ENCODE data around the gene DTWD2. TPM values are rescaled to one million over a fixed set of nuclear protein-coding genes. Genes with fewer than 3 reads are reported as not detected.

The DTWD2 gene
- total RNA-seq, 1 experiment from 2014 or later = 10.0 TPM

DNA sequence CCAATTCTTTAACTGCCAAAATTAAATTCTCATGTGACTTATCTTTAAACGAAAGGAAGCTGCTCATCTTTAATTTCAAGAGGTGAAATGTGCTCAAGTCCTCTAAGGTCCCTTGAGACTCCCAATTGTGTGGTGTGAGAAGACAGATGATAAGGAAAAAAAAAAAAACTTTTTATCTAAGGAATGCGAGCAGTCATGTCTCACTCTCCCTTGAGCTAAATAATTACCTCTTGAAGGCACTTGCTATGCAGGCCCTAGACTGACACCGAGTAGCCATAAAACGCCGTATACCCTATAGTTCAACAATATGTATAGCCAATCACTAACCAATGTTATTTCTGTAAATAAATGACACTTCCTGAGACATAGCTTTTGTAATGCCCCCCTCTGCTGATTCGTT is 1.5 kb upstream of the DTWD2 start:
- ChIA-PET POLR2A (no interaction called here), CTCF (interaction anchor here (2.3 kb wide), 1 partner anchor 422 kb away, joined by 11 read pairs; no protein-coding TSS in a partner anchor)
- no peaks in the 10 kb centered on the region for H3K27me3 ChIP-seq (ENCODE audit: control insufficient read depth, insufficient read depth, low read length)
- DNase-seq (ENCODE audit: low read depth, low spot score) (no peak), ATAC-seq (no peak)
- BruUV-seq (replicated peaks) = no TSS peak
- intact Hi-C loops (cut with micrococcal nuclease; ENCODE audit: unreplicated experiment) = loop anchor here (10.0 kb wide), 1 partner anchor 275 kb away; no protein-coding TSS in a partner anchor
- TF ChIP-seq, protein P1, sequence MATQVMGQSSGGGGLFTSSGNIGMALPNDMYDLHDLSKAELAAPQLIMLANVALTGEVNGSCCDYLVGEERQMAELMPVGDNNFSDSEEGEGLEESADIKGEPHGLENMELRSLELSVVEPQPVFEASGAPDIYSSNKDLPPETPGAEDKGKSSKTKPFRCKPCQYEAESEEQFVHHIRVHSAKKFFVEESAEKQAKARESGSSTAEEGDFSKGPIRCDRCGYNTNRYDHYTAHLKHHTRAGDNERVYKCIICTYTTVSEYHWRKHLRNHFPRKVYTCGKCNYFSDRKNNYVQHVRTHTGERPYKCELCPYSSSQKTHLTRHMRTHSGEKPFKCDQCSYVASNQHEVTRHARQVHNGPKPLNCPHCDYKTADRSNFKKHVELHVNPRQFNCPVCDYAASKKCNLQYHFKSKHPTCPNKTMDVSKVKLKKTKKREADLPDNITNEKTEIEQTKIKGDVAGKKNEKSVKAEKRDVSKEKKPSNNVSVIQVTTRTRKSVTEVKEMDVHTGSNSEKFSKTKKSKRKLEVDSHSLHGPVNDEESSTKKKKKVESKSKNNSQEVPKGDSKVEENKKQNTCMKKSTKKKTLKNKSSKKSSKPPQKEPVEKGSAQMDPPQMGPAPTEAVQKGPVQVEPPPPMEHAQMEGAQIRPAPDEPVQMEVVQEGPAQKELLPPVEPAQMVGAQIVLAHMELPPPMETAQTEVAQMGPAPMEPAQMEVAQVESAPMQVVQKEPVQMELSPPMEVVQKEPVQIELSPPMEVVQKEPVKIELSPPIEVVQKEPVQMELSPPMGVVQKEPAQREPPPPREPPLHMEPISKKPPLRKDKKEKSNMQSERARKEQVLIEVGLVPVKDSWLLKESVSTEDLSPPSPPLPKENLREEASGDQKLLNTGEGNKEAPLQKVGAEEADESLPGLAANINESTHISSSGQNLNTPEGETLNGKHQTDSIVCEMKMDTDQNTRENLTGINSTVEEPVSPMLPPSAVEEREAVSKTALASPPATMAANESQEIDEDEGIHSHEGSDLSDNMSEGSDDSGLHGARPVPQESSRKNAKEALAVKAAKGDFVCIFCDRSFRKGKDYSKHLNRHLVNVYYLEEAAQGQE (IDR thresholded peaks at IDR 0.05; ENCODE audit: insufficient read depth in 1 of 2, low read depth in 2 of 2, low read length in 1 of 2) = no peak
- TF ChIP-seq POLR2AphosphoS5 (IDR thresholded peaks at IDR 0.05; ENCODE audit: low read depth, low read length) = no peak
- H3K4me1 ChIP-seq (ENCODE audit: control insufficient read depth, insufficient read depth, low read length) = peaks cover 4% of the 10 kb centered on the region; the same call in 1 of the 2 replicates
- no peak overlapping the region for H3K27ac ChIP-seq (ENCODE audit: low read length)
- in situ Hi-C loops (cut with HindIII; ENCODE audit: low pct_unique_long_range_greater_than_20kb, low sequenced_read_pairs) = no loop called here
- no peak overlapping the region for H3K4me3 ChIP-seq (ENCODE audit: low read depth in 2 of 2, low read length in 2 of 2)
- no peaks in the 10 kb centered on the region for H3K36me3 ChIP-seq (ENCODE audit: control insufficient read depth, insufficient read depth, low read length)
- no peaks in the 10 kb centered on the region for H3K9me3 ChIP-seq (ENCODE audit: control insufficient read depth, insufficient read depth, low read depth, low read length)

DNA sequence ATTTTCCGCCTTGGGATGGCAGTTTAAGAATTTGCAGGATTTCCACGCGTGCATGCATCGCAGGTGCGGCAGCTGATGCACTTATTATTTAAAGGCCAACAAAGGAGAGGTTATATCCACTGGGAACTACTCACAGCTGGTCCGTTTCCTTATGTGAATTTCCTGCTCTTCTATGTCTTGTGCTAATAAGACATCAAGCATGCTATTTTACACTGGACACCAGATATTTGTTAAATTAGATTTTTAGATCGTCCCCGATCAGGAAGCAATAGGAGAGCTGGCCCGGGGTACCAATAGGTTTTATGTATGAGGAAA is 476 bp upstream of the DTWD2 start:
- DNase-seq (ENCODE audit: low read depth, low spot score) (no peak), ATAC-seq (no peak)
- ChIA-PET POLR2A (no interaction called here), CTCF (interaction anchor here (1.1 to 2.3 kb wide), 3 partner anchors 369 to 446 kb away, joined by 3 to 11 read pairs (median 4); no protein-coding TSS in a partner anchor)
- Histone ChIP-seq H3K27ac (ENCODE audit: low read length) (peak overlapping the region; percentile 86), H3K36me3 (ENCODE audit: control insufficient read depth, insufficient read depth, low read length) (no peaks in the 10 kb centered on the region), H3K4me1 (ENCODE audit: control insufficient read depth, insufficient read depth, low read length) (peaks cover 4% of the 10 kb centered on the region; the same call in 1 of the 2 replicates), H3K4me3 (ENCODE audit: low read depth in 2 of 2, low read length in 2 of 2) (peak overlapping the region; percentile 74 to 92), H3K27me3 (ENCODE audit: control insufficient read depth, insufficient read depth, low read length) (no peaks in the 10 kb centered on the region), H3K9me3 (ENCODE audit: control insufficient read depth, insufficient read depth, low read depth, low read length) (no peaks in the 10 kb centered on the region)
- no TSS peak for BruUV-seq (replicated peaks)
- TF ChIP-seq, protein P2, sequence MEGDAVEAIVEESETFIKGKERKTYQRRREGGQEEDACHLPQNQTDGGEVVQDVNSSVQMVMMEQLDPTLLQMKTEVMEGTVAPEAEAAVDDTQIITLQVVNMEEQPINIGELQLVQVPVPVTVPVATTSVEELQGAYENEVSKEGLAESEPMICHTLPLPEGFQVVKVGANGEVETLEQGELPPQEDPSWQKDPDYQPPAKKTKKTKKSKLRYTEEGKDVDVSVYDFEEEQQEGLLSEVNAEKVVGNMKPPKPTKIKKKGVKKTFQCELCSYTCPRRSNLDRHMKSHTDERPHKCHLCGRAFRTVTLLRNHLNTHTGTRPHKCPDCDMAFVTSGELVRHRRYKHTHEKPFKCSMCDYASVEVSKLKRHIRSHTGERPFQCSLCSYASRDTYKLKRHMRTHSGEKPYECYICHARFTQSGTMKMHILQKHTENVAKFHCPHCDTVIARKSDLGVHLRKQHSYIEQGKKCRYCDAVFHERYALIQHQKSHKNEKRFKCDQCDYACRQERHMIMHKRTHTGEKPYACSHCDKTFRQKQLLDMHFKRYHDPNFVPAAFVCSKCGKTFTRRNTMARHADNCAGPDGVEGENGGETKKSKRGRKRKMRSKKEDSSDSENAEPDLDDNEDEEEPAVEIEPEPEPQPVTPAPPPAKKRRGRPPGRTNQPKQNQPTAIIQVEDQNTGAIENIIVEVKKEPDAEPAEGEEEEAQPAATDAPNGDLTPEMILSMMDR (IDR thresholded peaks at IDR 0.05) = no peak
- in situ Hi-C loops (cut with HindIII; ENCODE audit: low pct_unique_long_range_greater_than_20kb, low sequenced_read_pairs) = no loop called here
- intact Hi-C loops (cut with micrococcal nuclease; ENCODE audit: unreplicated experiment) = loop anchor here (1.0 to 10.0 kb wide), 3 partner anchors 276 to 423 kb away; no protein-coding TSS in a partner anchor

DNA sequence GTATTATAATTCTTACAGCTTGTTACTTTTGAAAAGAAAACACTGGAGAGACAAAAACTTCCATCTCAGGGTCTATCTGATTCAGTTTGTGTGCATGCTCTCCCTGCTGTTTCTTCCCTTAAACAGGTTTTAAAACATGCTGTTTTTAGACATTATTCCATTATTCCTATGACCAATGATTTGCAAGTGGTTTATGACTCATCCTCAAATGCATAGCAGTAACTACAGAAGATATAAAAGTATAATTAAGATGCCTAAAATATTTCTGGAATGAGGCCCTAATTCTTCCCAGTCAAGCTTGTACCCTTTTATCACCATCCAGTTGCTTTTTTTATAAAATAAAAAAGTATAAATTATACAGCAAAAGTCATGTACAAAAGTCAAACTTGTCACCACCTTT is 3.7 kb downstream of the DTWD2 start:
- Histone ChIP-seq H3K4me1 (ENCODE audit: control insufficient read depth, insufficient read depth, low read length) (peaks cover 4% of the 10 kb centered on the region; the same call in 1 of the 2 replicates), H3K9me3 (ENCODE audit: control insufficient read depth, insufficient read depth, low read depth, low read length) (no peaks in the 10 kb centered on the region), H3K27me3 (ENCODE audit: control insufficient read depth, insufficient read depth, low read length) (no peaks in the 10 kb centered on the region), H3K27ac (ENCODE audit: low read length) (no peak overlapping the region), H3K36me3 (ENCODE audit: control insufficient read depth, insufficient read depth, low read length) (no peaks in the 10 kb centered on the region), H3K4me3 (ENCODE audit: low read depth in 2 of 2, low read length in 2 of 2) (no peak overlapping the region)
- no TSS peak for BruUV-seq (replicated peaks)
- ChIA-PET CTCF (no interaction called here), POLR2A (no interaction called here)
- no peak for TF ChIP-seq SIN3A (IDR thresholded peaks at IDR 0.05; ENCODE audit: borderline replicate concordance, insufficient read depth, low read depth, low read length)
- intact Hi-C loops (cut with micrococcal nuclease; ENCODE audit: unreplicated experiment) (loop anchor here (10.0 kb wide), 1 partner anchor 280 kb away; no protein-coding TSS in a partner anchor), in situ Hi-C loops (cut with HindIII; ENCODE audit: low pct_unique_long_range_greater_than_20kb, low sequenced_read_pairs) (no loop called here)
- no peak for DNase-seq (ENCODE audit: low read depth, low spot score)
- ATAC-seq = no peak
